Hepatic stellate cell (primary cell): Measurements from ENCODE around the gene SPAG5.
"Not testable (repeated sequence)": the region's sequence is repeated elsewhere in the genome, so short reads cannot be mapped to it uniquely, and the experiment has no call there.

ENCODE experiments used
- DNase-seq: peaks from one replicate; pipeline ENCODE4 v3.0.0; 2011; ENCODE audit warnings: low spot score

Gene SPAG5

DNA sequence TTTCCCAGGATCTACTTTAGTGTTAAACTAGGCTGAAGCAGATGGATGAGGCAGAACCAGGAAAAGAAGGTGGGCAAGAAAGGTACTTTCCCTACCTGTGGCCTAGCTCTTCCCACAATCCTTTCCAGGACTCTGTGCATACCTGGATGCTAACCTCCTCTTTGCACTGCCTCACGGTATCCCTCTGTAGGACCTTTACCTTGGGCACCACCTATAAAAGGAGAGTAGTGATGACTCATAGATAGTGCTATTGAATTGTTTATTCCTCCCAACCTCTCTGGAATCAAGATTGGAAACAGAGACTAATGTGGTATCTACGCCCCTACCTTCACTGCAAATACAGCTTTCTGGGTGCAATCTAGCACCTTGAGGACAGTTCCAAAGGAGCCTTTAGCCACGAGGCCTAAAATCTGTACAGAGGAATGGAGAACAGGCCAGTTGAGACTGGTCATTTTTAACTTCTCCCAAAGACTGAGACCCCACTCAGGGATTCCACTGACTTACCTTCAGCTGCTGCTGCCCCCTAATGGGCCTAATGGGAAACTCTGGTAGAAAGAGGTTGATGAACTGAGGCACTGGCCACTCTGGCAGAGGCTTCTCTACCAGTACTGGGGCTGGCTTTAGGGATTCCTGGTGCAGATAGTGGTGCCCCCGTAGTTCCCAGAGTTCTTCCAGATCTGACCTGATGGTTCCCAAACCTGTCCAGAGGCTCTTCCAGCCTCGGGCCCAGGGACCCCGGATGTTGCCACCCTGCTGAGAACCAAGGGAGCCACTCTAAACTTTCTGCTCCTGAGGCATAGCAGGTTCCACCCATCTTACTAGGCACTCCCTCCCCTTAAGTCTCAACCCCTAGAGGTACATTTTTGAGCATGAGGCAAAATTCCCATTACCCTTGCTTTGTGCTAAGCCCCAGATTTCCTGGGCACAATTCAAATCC lies 14.4 kb upstream of the SPAG5 start:
- peak; percentile 44 for DNase-seq

DNA sequence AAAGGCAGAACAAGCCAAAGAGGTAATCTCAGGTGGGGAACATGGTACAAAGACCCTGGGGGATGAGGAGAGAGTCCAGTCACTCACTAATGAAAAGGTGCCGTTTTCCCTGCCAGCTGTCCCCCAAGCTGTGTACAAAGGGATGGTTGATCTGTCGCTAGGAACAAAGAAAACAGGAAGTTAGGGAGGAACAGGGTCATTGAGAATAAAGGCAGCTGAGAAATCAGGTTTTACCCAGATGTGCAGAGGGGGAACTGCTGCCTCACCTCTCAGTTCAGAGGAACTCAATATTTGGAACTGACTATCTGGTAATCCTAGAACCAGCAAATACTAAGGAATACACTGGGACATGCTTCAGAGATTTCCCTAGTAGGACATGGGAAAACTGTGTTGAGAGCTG lies 13.7 kb upstream of the SPAG5 start:
- no peak for DNase-seq

DNA sequence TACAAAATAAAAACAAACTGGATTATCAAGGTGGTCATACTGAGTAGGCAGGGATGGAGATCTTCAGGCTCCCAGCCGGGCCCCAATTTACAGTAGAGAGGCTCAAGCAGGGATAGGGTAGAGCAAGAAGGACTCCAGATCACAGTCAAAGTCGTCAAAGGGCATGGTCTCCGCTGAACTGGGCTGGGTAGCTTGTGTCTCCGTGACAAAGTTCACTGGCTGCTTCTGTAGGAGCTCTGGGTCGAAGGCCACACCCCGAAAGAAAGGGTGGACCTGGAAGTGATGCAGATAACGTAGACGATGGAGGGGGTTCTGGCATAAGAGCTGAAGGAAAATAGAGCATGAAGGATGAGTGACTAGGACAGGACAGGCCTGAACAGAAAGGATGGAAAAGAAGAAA lies 11.6 kb upstream of the SPAG5 start:
- no peak for DNase-seq

- not testable (repeated sequence) for DNase-seq
These were observed 5.2 kb upstream of the SPAG5 start for GRCh38 chr17:28604031-28604430.

- peak; percentile 82 for DNase-seq
These were observed 723 bp upstream of the SPAG5 start for GRCh38 chr17:28599311-28600184.

GRCh38 chr17:28598389-28598788 lies 436 bp downstream of the SPAG5 start:
- DNase-seq = no peak

- DNase-seq = no peak
These were observed 1.0 kb downstream of the SPAG5 start for GRCh38 chr17:28597606-28598383.

GRCh38 chr17:28592260-28592659 lies 6.6 kb downstream of the SPAG5 start:
- DNase-seq = no peak

- no peak for DNase-seq
These were observed 13.0 kb downstream of the SPAG5 start for GRCh38 chr17:28585851-28586250.

DNA sequence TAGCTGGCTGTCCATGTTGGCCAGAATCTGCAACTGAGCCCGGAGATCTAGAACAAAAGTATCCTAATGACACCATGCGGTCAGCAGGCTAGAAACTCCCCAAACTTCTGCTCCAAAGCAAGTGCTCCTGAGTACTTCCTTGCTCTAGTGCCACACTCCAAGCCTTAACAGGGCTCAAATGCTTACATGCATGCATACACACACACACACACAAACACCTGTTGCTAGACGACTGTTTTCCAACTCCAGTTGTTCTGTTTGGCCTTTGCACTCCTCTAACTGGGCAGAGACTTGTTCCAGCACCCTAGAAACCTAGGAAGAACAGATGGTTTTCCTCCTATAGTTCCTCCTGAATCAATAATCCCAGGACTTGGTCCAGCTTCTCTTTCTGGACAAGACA lies 14.4 kb downstream of the SPAG5 start:
- no peak for DNase-seq

DNA sequence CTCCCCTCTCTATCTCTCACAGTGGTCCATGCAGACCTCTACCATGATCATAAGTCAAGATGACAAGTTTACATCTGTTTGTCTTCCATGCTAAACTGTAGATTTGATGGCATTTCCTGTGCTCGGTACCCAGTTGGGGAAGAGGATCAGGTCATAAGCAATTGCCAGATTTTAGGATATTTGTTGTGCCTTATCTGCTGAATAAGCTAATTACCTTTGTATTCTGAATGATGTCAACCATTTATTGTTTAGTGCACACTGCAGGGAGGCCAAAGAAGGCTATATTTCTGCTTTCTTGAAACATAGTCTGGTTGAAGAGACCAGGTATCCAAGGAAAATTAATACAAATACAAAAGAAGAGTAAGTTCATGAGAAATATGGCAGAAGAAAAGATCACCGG lies 16.3 kb downstream of the SPAG5 start:
- no peak for DNase-seq

DNA sequence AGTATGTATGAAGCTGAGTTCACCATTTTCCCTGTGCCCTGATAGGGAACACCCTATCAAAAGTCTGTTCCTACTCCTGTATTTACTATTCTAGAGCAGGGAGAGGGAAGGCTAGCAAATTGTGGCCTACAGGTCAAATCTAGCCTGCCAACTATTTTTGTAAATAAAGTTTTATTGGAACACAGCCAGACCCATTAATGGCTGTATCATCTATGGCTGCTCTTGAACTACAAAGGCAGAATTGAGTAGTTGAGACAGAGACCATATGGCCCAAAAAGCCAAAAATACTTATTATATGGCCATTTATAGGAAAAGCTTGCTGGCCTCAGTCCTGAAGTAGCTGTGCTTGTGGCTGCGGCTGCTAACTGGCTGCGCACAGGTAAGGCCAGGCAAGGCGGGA lies 17.9 kb downstream of the SPAG5 start:
- no peak for DNase-seq

GRCh38 chr17:28579526-28579925 lies 19.3 kb downstream of the SPAG5 start:
- DNase-seq = no peak

DNA sequence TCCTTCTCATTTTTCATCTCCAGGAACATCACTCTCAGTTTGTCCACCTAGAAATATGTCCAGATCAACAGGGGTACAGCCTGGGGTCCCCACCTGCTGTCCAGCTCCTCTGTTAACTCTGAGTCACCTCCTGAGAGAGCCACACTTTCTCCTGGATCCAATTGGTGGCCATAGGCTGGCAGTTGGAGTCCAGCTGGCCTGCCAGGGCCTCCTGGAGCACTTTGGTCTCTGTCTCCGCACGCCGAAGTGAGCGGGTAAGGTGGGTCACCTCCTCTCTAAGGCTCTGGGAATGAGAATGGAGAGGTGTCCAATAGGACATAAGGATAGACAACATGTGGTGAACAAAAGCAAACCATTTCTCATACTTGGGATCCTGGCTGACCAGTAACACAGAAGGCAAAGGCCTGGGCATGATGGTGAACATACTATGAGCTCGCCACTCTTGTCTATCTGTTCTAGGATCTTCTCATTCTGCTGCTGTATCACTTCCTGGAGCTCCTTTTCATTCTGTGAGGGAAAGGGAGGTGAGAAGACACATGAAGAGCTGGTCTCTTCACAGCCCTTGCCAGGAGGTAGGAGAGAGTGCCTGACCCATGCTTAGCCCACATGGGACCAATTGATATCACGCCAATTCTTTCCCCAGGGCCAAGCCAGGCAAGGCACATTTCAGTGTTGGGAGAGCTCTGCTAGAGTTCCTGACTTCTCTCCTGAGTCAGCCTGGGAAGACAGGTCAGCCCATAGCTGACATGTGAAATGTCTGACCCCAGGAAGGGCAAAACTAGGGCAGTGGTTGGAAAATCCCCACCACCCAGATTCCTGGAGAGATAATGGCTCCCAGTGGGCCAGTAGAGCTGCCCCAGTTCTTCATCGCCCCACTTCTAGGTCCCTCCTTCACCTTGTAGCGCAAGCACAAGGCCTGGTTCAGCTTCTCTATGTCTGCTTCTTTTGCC lies 20.3 kb downstream of the SPAG5 start:
- DNase-seq = no peak

DNA sequence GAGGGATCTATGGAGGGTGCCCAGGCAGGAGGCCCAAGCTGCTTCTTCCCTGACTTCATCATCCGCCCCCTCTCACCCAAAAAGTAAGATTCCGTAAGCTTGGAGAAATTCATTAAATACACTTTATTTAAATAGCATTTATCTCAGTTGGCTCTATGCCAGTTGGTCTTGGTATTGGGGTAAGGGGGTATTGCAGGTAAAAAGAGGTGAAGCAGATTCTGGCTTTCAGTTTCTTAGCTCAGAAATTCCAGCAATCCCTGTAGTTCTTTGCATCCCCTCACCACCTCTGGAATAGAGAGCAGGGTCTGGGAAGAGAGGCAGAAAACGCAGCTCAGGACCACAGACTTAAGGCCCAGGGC lies 21.4 kb downstream of the SPAG5 start:
- DNase-seq = no peak

DNA sequence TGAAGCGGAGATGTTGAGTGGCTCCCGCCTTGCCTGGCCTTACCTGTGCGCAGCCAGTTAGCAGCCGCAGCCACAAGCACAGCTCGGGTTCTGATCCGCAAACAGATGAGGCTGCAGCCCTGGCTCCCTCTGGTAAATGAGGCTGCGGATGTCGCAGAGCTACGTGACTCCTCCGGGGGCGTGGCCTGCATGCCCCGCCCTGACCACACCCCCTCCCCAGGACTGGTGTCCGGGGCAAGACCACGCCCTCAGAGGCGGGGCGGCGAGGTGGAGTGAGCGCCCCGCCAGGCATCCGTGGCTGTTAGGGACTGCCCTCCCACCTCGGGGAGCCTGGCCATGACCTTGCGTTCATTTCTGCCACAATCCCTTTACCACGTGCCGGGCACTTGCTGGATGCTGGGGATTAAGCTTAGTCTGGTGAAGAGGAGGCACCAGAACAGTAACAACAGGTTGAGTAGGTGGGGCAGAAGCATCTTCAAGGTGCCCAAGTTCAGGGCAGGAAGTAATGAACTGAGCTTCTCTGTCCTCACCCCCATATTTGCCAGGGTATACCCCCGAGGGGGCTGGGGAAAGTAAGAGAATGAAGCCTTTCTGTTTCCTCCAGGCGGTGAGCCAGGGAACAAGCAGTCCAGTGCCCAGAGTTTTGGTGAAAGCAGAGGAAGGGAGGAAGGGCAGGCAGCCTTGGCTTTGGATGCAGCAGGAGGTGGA lies 21.9 kb downstream of the SPAG5 start, which contains the start of gene ALDOC:
Gene ALDOC, minus strand, starts transcription at position 138 of the 708 bp plus-strand sequence. CDS start 1,363 bp downstream, outside the sequence.
- peak; percentile 97 for DNase-seq

GRCh38 chr17:28576016-28576415 lies 22.8 kb downstream of the SPAG5 start:
- not testable (repeated sequence) for DNase-seq

- DNase-seq = no peak
These were observed 23.6 kb downstream of the SPAG5 start for GRCh38 chr17:28575126-28575795.

- DNase-seq = no peak
These were observed 24.3 kb downstream of the SPAG5 start for GRCh38 chr17:28574526-28574925.
